SU-DHL-6 (cell line): Measurements from ENCODE around the gene HS3ST3A1.

ENCODE experiments used
- H2AFZ ChIP-seq: fragments of 200-600 bp; sonication (generic); 2 replicates; pipeline ENCODE4 v1.6.1; 2014; ENCODE audit warnings: low read depth, mild to moderate bottlenecking, moderate library complexity, mixed read lengths, antibody characterized with exemption, low read length; ENCODE audit not compliant: severe bottlenecking
- H3F3A ChIP-seq: fragments of 200-600 bp; shearing (Covaris generic); 2 replicates; pipeline ENCODE4 v1.6.0; 2016; ENCODE audit warnings: antibody characterized with exemption, mild to moderate bottlenecking; ENCODE audit not compliant: insufficient read depth
- H3K27ac ChIP-seq: fragments of 200-600 bp; sonication (generic); 2 replicates; pipeline ENCODE4 v1.5.1; 2016; ENCODE audit warnings: low read depth, mild to moderate bottlenecking, low read length, moderate library complexity, mixed read lengths
- H3K27me3 ChIP-seq: fragments of 200-600 bp; sonication (generic), shearing (Covaris generic); 2 replicates; pipeline ENCODE4 v1.6.0; 2014; ENCODE audit warnings: mild to moderate bottlenecking, low read length
- H3K36me3 ChIP-seq: fragments of 200-600 bp; sonication (generic); 2 replicates; pipeline ENCODE4 v1.6.1; 2014; ENCODE audit warnings: mild to moderate bottlenecking, low read length, mixed read lengths
- H3K4me2 ChIP-seq: fragments of 300-600, 200-600 bp; shearing (Covaris generic), sonication (generic); 2 replicates; pipeline ENCODE4 v1.6.0; 2014; ENCODE audit warnings: low read length, low read depth, mild to moderate bottlenecking; ENCODE audit not compliant: poor library complexity, severe bottlenecking
- H3K4me3 ChIP-seq: fragments of 200-600 bp; sonication (generic); 2 replicates; pipeline ENCODE4 v1.5.1; 2014; ENCODE audit warnings: antibody characterized with exemption, low read length, mild to moderate bottlenecking, mixed read lengths; ENCODE audit not compliant: insufficient read depth, poor library complexity, severe bottlenecking
- H3K79me2 ChIP-seq: fragments of 200-600 bp; sonication (generic); 2 replicates; pipeline ENCODE4 v1.6.1; 2014; ENCODE audit warnings: mild to moderate bottlenecking, low read length, moderate library complexity; ENCODE audit not compliant: insufficient read depth
- H3K9ac ChIP-seq: fragments of 200-600 bp; sonication (generic); 2 replicates; pipeline ENCODE4 v1.7.0; 2014; ENCODE audit warnings: mild to moderate bottlenecking, low read length
- H3K9me2 ChIP-seq: fragments of 200-600 bp; sonication (generic); replicated peaks from 2 replicates; pipeline ENCODE4 v1.6.1; 2014; ENCODE audit warnings: low read length; ENCODE audit not compliant: insufficient read depth
- H3K9me3 ChIP-seq: fragments of 200-600 bp; sonication (generic); 2 replicates; pipeline ENCODE4 v1.6.1; 2014; ENCODE audit warnings: low read length, mixed read lengths; ENCODE audit not compliant: insufficient read depth
- H4K20me1 ChIP-seq: fragments of 200-600 bp; sonication (generic); 2 replicates; pipeline ENCODE4 v1.6.1; 2014; ENCODE audit warnings: low read depth, mild to moderate bottlenecking, antibody characterized with exemption, low read length, moderate library complexity, mixed read lengths
- EZH2phosphoT487 ChIP-seq: fragments of 200-600 bp; sonication (generic), shearing (Covaris generic); conservative IDR thresholded peaks from 2 replicates; pipeline ENCODE4 v1.6.1; 2018; ENCODE audit warnings: mild to moderate bottlenecking, antibody characterized with exemption, low read length, moderate library complexity, mixed read lengths
- TF ChIP-seq, protein P1 (sequence below): fragments of 200-600 bp; sonication (generic); IDR thresholded peaks from one replicate; pipeline ENCODE4 v1.5.1; 2017; ENCODE audit warnings: antibody characterized with exemption, mild to moderate bottlenecking, low read length, moderate library complexity; ENCODE audit not compliant: insufficient read depth, poor library complexity, severe bottlenecking

HS3ST3A1 gene

DNA sequence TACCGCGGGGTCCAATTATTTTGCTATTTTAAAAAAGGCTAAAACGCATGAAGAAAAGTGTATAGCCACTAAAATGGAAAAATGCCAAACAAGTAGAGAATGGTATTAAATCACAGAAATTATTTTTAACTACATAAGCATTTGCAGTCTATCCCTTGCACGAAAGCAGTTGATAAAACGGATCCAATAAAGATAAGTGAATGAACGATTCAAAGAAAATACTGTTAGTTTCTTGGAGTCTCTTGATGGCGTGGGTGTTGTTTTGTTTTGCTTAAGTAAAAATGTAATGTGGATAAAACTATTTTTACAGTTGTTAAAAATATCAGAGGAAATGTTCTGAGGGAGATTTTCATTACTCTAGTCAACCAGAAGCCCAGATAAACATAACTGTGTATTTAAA is 9.3 kb downstream of the HS3ST3A1 start:
- no peaks in the 10 kb centered on the region for H4K20me1 ChIP-seq
- no peaks in the 10 kb centered on the region for H3K27me3 ChIP-seq
- H3K9me3 ChIP-seq: no peaks in the 10 kb centered on the region
- no peak overlapping the region for H3K4me3 ChIP-seq
- H2AFZ ChIP-seq: no peak overlapping the region
- H3K4me2 ChIP-seq: no peak overlapping the region
- no peaks in the 10 kb centered on the region for H3K79me2 ChIP-seq
- TF ChIP-seq, protein P1, sequence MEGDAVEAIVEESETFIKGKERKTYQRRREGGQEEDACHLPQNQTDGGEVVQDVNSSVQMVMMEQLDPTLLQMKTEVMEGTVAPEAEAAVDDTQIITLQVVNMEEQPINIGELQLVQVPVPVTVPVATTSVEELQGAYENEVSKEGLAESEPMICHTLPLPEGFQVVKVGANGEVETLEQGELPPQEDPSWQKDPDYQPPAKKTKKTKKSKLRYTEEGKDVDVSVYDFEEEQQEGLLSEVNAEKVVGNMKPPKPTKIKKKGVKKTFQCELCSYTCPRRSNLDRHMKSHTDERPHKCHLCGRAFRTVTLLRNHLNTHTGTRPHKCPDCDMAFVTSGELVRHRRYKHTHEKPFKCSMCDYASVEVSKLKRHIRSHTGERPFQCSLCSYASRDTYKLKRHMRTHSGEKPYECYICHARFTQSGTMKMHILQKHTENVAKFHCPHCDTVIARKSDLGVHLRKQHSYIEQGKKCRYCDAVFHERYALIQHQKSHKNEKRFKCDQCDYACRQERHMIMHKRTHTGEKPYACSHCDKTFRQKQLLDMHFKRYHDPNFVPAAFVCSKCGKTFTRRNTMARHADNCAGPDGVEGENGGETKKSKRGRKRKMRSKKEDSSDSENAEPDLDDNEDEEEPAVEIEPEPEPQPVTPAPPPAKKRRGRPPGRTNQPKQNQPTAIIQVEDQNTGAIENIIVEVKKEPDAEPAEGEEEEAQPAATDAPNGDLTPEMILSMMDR: no peak
- no peak for TF ChIP-seq EZH2phosphoT487
- H3K9ac ChIP-seq: no peak overlapping the region
- H3K36me3 ChIP-seq: no peaks in the 10 kb centered on the region
- no peaks in the 10 kb centered on the region for H3F3A ChIP-seq
- H3K27ac ChIP-seq: no peak overlapping the region
- H3K9me2 ChIP-seq: no peaks in the 10 kb centered on the region

DNA sequence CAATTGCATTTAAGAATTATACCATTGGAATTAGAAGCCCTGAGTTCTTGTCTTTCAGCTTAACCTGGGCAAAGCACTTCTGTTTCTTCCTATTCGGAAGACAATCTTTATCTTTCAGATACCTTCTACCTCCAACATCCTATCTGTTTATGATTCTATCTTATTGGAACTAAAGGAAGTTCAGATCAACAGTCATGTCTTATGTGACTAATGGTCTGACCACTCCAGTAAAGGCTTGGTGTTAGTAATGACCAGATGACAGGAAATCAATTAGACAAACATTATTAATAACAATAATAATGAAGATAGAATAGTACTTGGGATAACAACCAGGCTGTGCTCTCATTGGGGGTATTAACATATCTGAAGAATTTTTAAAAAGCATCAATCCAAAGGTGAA is 11.3 kb downstream of the HS3ST3A1 start:
- Histone ChIP-seq H4K20me1 (no peaks in the 10 kb centered on the region), H3K36me3 (no peaks in the 10 kb centered on the region), H2AFZ (no peak overlapping the region), H3K27me3 (no peaks in the 10 kb centered on the region), H3F3A (no peaks in the 10 kb centered on the region), H3K9ac (no peak overlapping the region), H3K27ac (no peak overlapping the region), H3K9me3 (no peaks in the 10 kb centered on the region), H3K4me2 (no peak overlapping the region), H3K4me3 (no peak overlapping the region), H3K9me2 (no peaks in the 10 kb centered on the region), H3K79me2 (no peaks in the 10 kb centered on the region)
- TF ChIP-seq, protein P1: no peak
- TF ChIP-seq EZH2phosphoT487: no peak

DNA sequence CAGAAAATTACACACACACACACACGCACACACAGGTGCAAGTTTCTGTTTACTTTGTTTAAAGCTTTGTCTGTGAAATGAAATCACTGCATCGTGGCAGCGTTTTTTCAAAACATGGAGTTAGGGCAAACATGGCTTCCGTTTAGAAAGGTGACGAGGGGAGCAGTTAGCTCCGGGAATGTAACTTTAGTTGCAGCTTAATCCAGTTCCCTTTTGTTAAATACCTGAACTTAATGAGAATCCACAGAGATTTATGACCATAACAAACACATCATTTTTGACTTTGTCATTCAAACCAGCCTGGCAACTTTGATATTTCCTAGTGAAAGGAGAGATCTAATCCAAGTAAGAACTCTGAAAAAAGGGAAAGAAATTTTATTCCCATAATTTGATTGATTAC is 12.1 kb downstream of the HS3ST3A1 start:
- H3F3A ChIP-seq: no peaks in the 10 kb centered on the region
- no peaks in the 10 kb centered on the region for H3K36me3 ChIP-seq
- no peak overlapping the region for H3K4me2 ChIP-seq
- H3K27ac ChIP-seq: no peak overlapping the region
- no peak overlapping the region for H3K9ac ChIP-seq
- no peaks in the 10 kb centered on the region for H3K9me2 ChIP-seq
- H3K4me3 ChIP-seq: no peak overlapping the region
- H3K27me3 ChIP-seq: no peaks in the 10 kb centered on the region
- TF ChIP-seq EZH2phosphoT487: no peak
- TF ChIP-seq, protein P1: no peak
- no peak overlapping the region for H2AFZ ChIP-seq
- no peaks in the 10 kb centered on the region for H4K20me1 ChIP-seq
- H3K79me2 ChIP-seq: no peaks in the 10 kb centered on the region
- H3K9me3 ChIP-seq: no peaks in the 10 kb centered on the region
